Cerebellar nuclear complex (tissue), 1 donor: ENCODE results near the gene TBC1D9B.
A peak's percentile ranks its signal among the peaks of the same experiment; 100 is the strongest.

ENCODE experiments used
- DNase-seq, 2 experiments: peaks; one replicate each; lab custom pipeline; 2025; lab: John Stamatoyannopoulos, UW

TBC1D9B gene

DNA sequence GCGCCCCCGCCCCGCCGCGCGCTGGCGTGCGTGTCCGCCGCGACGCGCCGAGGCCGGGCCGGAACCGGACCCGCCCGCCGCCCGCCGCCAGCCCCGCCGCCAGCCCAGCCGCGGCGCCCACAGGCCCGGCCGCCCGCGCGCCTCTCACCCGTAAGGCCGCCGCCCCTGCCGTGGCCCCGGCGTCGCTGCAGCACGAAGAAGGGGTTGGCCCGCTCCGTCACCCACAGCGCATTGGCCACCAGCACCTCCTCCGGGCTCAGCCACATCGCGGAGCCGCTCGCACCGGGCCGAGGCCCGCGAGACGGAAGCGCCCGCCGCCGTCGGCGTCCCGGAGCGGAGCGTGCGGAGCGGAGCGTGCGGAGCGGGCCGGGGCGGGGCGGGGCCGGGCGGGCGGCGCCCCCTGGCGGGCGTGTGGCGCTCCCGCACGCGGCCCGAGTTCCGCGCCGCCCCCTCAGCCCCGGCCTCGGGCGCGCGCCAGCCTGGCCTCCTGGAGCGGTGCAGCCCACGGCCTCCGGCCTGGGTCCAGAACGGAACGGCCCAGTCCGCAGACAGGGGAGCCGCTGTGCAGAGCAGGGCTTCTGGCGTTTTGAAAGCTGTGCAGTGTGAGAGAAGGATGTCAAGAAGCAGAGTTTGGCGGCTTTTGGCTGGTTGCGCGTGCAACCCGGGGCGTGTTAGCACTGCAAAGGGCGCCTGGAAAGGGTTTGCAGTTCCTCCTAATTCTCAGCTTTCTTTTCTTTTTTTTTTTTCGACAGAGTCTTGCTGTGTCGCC is at the start of gene TBC1D9B:
TBC1D9B (minus strand) TSS at position 342 of the 769 bp plus-strand sequence; CDS start at position 266, 76 bp downstream.
- DNase-seq = no peak

GRCh38 chr5:179955630-179956029 is 47.9 kb upstream of the TBC1D9B start:
- DNase-seq = no peak

DNA sequence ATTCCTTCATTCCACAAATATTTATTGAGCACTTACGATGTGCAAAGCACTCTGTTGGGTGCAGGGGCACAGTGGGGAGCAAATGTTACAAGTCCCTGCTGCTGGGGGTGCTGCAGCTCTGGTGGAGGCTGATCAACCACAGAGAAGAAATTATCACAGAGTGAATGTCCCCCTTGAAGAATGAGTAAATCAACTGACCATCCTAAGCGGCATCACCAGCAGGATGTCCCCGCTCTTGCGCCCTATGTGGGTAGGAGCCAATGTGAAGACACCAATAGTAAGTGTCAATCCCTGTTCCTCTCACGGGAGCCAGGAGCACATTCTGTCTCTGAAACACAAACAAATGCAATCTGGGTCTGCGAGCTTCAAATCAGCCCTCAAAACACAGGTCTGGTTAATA is 47.4 kb upstream of the TBC1D9B start:
- no peak for DNase-seq

DNA sequence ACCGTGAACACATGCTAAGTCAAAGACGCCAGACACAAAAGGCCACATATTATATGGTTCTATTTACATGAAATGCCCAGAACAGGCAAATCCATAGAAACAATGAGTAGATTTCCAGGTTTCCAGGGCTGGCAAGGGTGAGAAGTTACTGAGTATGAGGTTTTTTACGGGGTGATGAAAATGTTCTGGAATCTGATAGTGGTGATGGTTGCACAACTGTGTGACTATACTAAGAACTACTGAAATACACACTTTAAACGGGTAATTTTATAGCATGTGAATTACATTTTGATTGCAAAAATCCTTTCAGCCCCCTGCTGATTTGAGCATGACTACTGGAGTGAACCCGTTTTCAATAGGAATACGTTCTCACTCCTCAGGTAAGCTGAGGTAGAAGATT is 46.7 kb upstream of the TBC1D9B start:
- no peak for DNase-seq

DNA sequence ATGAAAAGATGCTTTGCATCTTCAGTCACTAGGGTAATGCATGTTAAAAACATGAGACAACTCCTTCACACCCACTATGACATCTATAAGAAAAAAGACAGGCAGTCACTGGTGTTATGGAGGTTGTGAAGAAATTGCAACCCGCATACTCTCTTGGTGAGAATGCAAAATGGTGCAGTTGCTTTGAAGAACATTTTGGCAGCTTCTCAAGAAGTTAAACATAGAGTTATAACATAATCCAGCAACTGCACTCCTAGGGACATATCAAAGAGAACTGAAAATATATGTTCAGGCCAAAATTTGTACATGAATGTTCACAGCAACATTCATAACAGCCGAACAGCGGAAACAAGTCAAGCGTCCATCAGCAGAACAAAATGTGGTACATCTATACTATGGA is 46.3 kb upstream of the TBC1D9B start:
- no peak for DNase-seq

- no peak for DNase-seq
Observed at GRCh38 chr5:179936976-179937681, 29.4 kb upstream of the TBC1D9B start.

- DNase-seq = no peak
Observed at GRCh38 chr5:179930788-179931473, 23.2 kb upstream of the TBC1D9B start.

DNA sequence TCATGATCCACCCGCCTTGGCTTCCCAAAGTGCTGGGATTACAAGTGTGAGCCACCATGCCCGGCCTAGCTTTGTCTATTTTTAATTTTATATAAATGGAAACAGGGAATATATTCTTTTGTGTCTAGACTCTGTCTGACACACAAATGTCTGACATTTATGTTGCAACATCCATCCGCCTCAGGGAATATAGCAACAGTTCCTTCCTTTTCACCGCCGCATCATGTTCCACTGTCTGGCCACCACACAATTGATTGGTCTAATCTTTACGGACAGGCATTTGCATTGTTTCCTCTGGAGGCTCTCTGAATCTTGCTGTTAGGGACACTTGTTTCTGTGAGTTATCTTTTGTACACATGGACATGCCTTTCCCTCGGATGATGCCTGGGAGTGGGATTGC is 20.1 kb upstream of the TBC1D9B start:
- DNase-seq = no peak

- no peak for DNase-seq
Observed at GRCh38 chr5:179926657-179927056, 19.0 kb upstream of the TBC1D9B start.

DNA sequence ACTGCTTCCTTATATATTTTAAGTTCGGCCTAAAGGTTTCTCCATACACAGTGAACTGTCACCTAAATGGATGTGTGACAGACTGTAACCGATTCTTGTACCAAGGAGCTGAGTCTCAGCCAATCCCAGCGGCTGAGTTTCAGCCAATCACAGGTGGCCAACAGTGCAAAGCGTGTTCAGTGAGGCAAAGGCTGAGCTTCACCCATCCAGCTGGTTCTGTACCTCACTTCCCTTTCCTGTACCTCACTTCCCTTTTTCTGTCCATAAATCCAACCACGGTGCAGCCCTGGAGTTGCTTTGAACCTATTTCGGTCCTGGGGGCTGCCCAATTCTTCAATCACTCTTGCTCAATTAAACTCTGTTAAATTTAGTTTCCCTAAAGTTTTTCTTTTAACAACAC is 15.7 kb upstream of the TBC1D9B start:
- DNase-seq = no peak

- no peak for DNase-seq
Observed at GRCh38 chr5:179920175-179920574, 12.5 kb upstream of the TBC1D9B start.

DNA sequence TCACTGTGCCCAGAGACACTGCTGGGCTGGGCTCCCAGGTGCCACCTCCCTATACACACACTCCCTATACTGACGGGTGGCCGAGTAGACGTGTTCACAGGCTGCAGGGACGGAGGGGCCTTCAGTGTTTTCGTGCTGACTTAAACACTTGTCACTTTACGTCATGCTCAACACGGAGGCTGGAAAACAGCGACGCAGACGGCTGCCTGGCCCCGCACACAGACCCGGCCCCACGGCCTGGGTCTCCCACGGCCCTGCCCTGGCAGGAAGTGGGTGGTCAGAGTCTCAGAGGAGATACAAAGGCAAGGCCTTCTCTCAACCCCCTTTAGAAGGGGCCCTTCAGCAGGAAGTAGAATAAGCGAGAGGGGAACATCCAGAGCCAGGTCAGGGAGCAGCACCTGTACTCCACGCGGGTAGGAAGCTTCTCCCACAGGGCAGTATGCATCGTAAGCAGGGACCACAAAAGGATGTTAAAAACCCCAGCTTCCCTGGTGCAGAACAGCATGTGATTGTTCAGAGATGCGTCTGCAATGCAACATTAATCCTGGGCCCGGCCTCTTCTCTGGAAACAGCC is 11.9 kb upstream of the TBC1D9B start:
- no peak for DNase-seq

DNA sequence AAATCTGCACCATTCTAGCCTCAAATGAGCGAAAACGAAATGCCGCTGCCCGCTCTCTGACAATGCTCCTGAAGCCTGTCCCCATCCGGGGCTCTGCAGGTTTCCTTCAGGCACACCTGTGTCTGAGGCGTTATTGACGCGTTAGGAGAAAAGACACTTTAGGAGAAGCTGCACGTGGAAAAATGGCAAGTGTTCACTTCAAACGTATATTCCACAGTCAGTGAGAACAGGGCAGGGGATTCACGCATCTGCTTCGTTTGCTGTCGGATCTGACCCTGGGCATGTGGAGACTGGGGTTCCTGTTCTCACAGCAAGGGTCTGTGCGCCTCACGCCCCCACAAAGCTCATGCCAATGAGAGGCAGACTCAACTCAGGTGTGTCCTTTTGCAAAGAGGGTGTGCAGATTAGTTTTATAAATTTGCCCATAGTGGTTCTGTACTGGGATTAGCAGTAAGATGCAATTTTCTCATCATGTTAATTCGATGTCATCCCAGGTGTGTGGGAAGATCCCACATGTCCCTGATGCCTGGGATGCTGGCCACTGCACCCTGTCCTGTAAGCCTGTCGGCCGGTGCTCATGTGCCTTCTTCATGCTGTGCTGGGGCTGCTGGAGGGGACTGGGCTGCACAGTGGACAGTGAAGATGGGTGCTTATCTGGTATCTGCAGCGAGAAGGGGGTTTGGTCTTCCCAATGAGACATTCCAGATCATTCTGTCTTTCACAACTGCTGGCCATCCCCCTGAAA is 11.2 kb upstream of the TBC1D9B start:
- no peak for DNase-seq

- DNase-seq = no peak
Observed at GRCh38 chr5:179916523-179916922, 8.8 kb upstream of the TBC1D9B start.

- DNase-seq = no peak
Observed at GRCh38 chr5:179915406-179915935, 7.8 kb upstream of the TBC1D9B start.

- no peak for DNase-seq
Observed at GRCh38 chr5:179914032-179914755, 6.5 kb upstream of the TBC1D9B start.

GRCh38 chr5:179913461-179913860 is 5.8 kb upstream of the TBC1D9B start:
- DNase-seq = no peak

- no peak for DNase-seq
Observed at GRCh38 chr5:179912951-179913350, 5.3 kb upstream of the TBC1D9B start.

GRCh38 chr5:179912386-179912785 is 4.7 kb upstream of the TBC1D9B start:
- peak in 1 of 2 experiments; percentile 55 for DNase-seq

DNA sequence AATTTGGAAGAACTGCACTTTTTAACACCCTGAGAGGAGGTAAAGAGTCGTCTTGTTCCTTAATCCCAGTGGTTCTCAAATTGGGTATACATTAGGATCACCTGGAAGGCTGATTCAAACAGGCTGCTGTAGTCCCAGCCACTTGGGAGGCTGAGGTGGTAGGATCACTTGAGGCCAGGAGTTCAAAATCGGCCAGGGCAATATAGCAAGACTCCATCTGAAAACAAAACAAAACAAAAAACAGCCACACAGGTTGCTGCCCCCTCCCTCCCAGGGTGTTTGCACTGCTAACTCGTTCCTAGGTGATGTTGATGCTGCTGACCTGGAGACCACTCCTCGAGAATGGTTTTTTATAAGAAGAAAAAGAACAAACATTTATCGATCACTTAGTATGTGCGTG is 1.5 kb upstream of the TBC1D9B start:
- DNase-seq = no peak

DNA sequence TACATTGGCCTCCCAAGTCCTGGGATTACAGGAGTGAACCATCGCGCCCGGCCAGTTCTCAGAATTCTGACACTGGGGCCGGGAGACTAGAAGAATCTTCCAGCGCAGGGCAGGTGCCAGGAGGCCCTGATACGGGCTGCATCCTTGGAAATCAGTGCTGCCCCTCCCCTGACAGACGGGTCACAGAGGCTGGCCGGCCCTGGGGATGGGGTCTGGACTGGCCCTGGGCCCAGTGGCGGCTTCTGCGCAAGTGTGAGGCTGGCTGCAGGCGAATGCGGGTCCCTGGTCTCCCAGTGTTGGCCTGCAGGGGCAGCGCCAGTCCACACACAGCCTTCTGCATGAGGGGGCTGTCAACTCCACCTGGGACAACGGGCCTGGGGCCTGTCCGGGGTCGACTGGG is 831 bp upstream of the TBC1D9B start:
- no peak for DNase-seq
